GM19035 (cell line): ENCODE results near the gene KCNH5.

Experiments
- ATAC-seq: cut with Tn5 transposase; IDR thresholded peaks from one replicate; pipeline ENCODE4 v1.9.1; 2021; ENCODE audit not compliant: unreplicated experiment

The KCNH5 gene, protein sequence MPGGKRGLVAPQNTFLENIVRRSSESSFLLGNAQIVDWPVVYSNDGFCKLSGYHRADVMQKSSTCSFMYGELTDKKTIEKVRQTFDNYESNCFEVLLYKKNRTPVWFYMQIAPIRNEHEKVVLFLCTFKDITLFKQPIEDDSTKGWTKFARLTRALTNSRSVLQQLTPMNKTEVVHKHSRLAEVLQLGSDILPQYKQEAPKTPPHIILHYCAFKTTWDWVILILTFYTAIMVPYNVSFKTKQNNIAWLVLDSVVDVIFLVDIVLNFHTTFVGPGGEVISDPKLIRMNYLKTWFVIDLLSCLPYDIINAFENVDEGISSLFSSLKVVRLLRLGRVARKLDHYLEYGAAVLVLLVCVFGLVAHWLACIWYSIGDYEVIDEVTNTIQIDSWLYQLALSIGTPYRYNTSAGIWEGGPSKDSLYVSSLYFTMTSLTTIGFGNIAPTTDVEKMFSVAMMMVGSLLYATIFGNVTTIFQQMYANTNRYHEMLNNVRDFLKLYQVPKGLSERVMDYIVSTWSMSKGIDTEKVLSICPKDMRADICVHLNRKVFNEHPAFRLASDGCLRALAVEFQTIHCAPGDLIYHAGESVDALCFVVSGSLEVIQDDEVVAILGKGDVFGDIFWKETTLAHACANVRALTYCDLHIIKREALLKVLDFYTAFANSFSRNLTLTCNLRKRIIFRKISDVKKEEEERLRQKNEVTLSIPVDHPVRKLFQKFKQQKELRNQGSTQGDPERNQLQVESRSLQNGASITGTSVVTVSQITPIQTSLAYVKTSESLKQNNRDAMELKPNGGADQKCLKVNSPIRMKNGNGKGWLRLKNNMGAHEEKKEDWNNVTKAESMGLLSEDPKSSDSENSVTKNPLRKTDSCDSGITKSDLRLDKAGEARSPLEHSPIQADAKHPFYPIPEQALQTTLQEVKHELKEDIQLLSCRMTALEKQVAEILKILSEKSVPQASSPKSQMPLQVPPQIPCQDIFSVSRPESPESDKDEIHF

DNA sequence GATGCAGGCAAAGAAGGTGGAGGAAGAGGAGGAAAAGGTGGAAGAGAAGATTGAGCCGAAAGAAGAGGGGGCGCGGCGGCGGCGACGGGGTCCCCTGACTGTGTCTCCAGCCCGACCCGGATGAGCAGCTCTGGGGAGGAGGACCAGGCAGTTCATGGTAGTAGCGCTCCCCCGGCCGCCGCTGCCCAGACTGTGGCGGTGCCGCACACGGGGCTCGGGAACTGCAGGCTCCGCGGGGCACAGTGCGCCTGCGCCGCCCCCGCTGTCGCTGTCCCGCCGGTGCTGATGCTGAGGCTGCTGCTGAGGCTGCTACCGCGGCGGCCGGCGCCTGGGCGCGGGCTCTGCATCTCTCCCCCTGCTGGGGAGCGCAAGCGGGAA is at the start of gene KCNH5:
TSS of gene KCNH5 (minus strand) at position 225 of the 378 bp plus-strand sequence. CDS start 272 bp downstream, outside the sequence.
- no peak for ATAC-seq

DNA sequence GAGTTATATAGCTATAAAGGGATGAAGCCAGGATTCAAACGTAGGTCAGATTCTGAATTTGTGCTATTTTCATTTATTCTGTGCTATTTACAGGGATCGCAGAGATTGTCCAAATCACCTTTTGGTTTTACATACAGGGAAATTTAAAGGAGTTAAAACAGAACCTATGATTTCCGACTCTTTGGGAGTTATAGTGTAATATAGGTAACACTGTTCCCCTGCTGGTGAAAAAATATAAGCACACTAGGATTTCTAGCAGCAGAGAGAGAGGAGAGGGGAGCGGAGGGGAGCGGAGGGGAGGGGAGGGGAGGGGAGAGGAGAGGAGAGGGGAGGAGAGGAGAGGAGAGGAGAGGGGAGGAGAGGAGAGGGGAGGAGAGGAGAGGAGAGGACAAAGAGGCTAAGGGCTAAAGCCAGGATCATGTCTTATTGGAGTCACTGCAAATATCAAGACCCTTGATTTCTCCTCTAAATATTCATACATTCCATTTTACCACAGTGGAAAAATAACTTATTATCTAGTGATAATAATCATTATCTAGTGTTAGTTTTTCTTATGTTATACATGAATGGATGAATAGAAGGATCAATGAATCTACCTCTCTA is 46.2 kb upstream of the KCNH5 start:
- no peak for ATAC-seq

DNA sequence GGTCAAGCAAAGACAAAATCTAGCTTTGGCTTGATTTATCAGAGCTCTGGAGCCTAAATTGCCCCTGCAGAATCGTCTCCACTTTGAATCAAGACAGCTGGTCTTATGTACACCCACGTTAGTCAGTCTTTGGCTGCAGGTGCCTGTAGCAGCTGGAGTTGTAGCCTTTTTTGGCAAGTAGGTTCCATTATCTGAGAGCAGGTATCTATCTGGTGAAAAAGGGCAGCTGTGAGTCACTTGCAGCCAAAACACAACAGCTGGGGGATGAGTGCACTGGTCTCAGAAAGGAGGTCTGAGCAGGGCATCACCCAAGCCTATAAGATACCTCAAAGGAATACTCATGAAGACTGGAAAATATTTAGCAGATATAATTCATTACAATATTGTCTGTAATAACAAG is 43.6 kb upstream of the KCNH5 start:
- ATAC-seq: no peak

DNA sequence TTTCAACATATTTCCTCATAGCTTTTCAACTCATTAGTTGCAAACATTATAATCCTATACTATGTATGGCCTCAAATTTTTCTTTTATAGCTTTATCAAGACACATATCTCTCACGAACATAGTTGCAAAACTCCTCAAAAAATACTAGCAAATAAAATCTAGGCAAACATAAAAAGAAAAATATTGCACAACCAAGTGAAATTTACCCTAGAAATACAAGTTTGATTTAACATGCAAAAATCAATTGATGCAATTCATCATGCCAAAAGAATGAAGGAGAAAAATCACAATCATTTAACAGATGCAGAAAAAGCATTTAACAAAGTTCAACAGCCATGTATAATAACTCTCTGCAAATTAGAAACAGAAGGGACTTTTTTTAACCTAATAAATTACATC is 33.3 kb upstream of the KCNH5 start:
- no peak for ATAC-seq

DNA sequence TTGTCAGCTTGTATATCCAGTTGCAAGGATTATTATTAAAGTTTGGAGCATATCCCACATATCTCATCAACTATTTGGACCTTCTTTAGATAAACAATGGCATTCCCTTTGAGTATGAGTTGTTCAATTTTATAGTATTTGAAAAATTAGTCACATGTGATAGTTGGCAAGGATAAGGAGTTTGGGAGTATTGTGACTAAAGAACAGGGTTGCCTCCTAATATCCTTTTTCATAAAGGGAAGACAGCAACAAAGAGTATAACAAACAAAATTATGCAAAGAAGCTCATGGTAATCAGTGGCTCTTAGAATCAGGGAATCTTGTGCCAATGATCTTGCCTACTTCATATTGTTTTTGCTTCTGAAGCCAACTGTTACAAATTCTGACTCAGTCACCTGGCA is 31.2 kb upstream of the KCNH5 start:
- no peak for ATAC-seq

DNA sequence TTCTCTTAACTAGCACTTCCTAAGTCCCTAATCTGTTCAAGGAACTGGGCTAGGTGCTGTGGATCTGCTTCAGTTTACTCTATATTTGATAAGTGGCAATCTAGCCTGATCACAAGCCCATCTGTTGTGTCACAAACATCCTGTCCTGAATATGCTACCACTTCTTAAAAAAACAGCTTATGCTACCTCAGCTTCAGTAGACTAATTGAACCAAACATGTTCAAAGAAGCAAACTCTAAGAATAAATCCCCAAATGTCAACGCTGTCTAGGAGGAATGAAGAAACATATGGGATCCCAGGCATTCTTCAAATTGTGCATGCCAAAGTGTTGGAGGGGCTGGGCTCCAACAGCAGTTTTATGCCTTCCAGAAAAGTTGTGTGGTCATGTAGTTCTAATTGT is 10.4 kb upstream of the KCNH5 start:
- no peak for ATAC-seq

DNA sequence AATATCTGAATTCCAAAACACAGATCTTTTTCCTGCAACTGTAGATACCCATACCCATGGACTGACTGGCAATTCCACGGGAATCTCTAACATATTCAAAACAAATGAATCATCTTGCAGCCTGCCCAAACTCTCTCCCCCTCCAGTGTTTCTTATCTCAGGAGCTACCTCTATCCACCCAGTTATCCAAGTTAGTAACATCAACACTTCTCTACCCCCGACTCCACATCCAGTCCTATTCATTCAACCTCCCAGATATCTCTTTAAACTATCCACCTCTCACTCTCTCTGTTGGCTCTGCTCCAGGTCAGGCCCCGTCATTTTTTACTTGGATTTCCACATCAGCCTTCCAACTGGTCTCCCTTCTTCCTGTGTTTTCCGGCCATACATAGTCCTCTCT is 6.7 kb upstream of the KCNH5 start:
- no peak for ATAC-seq

DNA sequence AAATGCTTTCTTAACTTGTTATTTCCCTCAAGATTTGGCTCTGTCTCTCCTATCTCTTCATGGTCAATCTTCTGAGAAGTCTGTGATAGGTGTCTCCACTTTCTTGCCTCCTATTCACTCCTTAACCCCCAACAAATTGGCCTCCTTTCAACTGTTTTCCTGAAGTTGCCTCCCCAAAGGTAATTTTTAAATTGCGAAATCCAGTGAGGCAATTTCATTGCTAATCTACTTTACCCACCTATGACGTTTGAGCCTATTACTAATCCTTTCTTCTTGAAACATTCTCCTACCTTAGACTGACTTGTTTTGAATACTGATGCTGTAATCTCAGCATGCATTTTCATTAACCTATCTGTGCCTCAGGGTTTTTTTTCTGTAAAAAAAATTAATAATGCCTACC is 6.0 kb upstream of the KCNH5 start:
- ATAC-seq: no peak

DNA sequence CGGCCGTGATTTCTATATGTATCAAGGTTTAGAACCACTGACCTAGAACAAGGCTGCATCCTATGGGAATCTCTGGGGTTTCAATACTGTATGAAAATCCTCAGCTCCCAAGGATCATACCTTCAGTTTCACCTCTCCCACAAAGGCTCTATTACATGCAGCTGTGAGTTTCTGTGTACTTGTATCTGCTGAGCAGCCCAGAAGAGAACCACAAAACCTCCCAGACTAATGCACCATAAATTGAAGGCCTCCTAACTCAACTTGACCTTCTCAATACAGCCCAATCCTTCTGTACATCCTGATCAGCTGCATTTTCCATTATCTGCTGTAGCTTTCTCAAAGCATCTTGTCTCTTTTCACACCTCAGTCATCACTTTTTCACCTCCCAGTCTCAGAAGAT is 5.4 kb upstream of the KCNH5 start:
- ATAC-seq: no peak

DNA sequence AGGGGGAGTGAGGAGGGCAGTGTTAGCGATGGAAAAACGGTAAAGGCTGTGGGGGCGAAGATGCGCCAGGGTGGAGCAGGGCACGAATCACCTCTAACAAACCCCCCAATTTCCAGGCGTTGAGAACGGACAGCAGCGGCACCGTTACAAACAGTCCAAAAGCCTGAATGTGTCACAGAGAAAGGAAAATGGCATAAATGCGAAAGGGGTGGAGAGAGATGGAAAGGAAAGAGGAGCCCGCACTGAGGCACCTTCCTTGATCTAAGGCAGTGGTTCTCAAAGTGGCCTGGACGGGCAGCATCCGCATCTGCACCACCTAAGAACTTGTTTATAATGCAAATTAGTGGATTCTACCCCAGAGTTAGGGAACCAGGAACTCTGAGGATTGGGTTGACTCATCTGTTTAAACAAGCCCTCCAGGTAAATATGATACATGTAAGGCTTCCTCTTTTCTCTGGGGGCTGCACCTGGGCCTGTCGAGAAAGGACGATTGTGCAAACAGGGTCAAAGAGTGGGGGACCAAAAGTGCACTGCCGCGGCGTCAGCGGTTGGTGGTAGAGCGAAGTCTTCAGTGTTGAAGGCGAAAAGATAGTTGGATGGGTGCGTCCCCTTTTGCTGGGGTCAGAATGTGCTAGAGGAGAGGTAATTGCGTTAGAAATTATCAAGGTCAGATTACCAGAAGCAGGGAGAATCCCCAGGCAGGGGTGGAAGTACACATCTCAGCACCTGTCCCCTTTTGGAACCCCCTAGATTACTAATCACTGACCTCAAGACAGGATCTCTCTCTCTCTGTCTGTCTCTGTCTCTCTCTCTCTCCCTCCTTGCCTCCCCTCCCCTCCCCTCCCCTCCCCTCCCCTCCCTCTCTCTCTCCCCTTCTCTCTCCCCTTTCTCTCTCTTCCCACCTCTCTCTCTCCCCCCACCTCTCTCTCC is 1.3 kb upstream of the KCNH5 start:
- ATAC-seq: no peak

DNA sequence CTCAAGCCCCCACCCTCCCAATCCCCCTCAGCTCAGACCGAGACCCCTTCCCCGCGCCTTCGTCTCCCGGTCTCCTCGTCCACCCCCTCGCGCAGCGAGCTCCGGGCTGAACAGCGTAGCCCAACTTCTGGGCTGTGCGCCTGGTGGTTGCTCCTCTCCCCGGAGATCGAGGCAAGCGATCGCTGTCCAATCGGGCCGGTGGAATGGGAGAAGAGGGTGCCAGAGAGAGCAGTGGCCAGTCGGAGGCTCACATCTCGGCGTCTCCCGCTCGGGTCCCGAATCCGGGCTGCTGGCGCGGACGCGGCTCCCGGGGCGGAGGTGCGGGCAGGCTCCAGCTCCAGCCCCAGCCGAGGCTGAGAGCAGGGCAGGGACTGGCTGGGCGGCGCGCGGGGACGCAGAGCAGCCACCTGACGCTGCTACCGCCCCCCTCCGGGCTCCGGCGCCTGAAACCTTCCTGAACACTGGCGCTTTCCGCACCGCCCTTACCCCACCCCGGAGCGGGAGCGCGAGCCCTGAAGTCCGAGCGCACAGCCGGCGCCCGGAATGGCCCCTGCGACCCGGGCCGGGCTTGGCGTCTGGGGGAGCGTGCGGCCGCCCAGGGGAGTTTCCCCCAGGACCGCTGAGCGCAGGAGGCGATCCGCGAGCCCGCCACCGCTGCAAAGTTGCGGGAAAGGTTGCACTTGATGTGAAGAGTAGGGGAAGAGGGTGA is 508 bp upstream of the KCNH5 start:
- no peak for ATAC-seq

DNA sequence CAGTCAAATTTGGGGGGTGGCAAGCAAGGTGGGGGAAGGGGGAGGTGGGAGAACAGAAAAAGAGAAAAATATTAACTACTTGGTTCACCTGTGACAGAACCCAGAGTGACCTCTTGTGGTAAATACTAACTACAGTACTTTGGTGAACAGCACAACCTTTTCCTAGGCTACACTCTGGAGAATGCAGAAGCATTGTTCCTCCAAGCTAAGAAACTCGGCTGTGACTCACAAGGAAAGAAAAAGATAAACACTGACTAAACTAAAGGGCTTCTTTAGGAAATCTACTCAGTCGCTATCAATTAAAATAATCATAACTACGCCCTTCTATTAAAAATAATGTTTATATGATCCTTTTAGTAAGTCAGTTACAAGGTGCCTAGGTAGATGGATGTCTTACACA is 5.4 kb downstream of the KCNH5 start:
- ATAC-seq: no peak

DNA sequence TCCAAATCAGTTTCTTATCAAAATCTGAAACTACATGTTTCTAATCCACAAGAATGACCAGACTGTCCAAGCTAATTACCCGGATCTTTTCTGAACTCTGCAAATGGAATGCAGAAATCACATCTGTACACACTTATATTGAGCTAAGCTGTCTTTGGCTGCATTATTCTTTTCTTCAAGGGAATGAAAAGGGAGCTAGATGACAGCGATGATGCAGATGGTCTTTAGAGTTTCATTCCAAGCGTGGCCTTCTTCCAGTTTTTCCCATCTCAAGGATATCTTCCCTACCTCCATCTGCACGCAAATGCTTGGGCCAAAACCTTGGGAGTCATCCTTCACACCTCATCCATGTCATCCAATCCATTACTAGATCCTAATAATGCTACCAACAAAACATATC is 12.6 kb downstream of the KCNH5 start:
- ATAC-seq: no peak

DNA sequence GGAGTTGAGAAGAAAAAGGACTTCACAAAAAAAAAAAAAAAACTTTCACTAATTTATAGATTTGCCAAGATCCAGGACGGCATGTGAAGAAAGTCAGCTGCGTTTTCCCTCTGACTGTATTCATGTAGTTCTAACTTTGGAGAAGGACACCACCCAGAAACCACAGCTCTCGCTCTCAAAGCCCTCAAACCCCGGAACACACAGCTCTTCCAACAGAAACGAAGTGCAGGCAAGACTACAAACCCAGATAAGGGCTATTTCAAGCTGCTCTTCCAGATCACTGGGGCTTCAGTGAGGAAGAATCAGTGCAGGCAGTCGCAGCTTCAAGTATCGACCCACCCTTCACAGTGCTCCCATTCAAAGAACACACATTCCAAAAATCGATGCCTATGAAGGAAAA is 13.2 kb downstream of the KCNH5 start:
- ATAC-seq: no peak

DNA sequence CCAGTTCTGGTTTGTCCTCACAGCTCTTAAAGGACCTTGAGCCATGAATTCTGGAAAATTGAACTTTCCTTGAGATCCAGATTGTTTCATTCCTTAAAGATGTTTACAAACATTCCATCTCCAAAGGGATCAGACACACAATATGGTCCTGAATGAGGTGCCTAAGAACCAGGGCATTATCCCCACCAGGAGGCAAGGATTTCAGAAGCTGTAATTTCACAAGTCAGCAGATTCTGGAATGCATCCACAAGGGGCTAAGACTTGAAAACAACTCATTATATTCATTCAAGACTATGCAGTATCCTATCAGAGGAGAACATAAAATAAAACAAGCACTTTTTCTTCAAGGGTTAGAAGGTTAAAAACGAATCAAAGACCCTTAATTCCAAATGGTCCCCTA is 15.1 kb downstream of the KCNH5 start:
- no peak for ATAC-seq

DNA sequence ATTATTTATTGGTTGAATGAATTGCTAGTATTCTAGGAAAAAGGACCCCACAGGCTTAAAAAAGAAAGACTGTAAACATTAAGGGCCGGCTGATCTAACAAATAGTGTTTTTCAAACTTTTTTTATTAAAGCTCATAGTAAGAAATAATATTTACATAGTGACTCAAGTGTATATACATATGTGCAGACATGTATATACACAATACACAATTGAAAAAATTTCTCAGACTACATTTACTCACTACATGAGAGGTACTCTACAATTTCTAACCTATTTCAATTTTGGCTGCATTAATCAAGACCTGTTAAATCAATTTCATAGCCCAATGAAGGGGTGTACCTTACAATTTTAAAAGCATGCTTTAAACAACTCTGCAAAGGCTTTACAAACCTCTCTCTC is 17.5 kb downstream of the KCNH5 start:
- ATAC-seq: no peak

DNA sequence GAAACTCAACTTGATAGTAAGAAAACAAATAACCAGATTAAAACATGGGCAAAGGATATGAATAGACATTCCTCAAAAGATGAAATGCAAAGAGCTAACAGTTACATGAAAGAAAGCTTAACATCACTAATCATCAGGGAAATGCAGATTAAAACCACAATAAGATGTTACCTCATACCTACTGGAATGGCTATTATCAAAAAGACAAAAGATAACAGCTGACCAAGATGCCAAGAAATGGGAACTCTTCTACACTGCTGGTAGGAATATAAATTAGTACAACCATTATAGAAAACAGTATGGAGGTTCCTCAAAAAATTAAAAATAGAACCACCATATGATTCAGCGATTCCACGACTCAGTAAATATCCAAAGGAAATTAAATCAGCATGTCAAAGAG is 18.8 kb downstream of the KCNH5 start:
- ATAC-seq: no peak

DNA sequence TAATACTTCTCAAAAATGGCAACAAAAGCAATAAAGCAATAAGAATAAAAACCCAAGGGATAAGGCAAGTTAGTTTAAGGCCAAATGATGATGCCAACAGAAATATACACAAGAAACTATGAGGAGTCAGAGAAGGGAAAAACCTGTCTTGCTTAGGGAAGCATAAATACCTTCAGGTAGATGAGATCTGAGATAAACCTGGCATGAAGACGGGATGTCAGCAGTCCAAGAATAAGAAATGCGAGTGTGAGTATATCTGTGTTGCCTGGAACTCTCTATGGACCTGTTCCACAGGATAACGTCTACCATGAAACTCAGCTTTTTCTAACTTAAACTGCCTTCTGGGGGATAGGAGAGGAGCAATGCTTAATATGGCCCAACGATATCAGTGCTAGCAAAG is 30.6 kb downstream of the KCNH5 start:
- no peak for ATAC-seq

DNA sequence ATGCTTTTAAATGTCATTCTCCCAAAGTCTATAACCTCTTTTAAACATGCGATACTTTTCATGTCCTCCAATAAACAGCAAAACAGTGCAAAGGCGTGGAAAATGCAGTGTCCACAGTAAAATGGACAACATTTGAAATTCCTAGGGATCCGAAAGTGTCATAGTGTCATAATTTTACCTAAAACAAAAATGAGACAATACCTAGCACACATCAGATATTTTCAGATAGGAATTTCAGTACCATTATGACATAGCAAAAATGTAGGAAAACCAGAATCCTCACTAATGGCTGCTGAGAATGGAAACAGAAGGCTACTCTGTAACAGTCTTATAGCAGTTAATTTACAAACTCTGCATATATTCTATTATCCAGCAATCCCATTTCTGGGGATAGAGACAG is 33.1 kb downstream of the KCNH5 start:
- ATAC-seq: no peak

DNA sequence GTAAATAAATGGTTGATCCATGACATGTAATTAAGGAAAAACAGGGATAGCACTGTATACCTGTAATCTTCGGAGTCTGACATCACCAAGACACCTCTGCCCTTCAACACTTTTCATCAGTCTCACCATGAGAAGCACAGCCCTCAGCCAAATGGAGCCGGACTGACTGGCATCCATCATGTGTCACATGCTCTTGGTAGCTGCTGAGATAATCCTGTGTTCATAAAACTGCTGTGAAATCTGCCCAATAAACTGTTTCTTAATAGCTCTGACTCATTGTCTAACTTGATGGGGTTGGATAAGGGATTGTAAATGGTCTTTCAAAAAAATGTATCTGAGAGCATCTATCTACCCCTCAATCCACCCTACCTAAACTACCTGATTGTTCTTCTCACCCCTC is 33.6 kb downstream of the KCNH5 start:
- ATAC-seq: no peak
